ENCODE data around the gene TMEM184A.

TMEM184A gene

GRCh38 chr7:1555813-1556543 lies at the start of gene TMEM184A:
TSS of gene TMEM184A (minus strand) at chr7:1556205. CDS start at chr7:1555484, 721 bp downstream.
- no peak for DNase-seq

- DNase-seq: no peak
These were observed 48.4 kb upstream of the TMEM184A start for GRCh38 chr7:1604383-1604782.

- DNase-seq: no peak
These were observed 47.6 kb upstream of the TMEM184A start for GRCh38 chr7:1603346-1604225.

- DNase-seq: no peak
These were observed 46.4 kb upstream of the TMEM184A start for GRCh38 chr7:1602386-1602785.

- no peak for DNase-seq
These were observed 46.0 kb upstream of the TMEM184A start for GRCh38 chr7:1601956-1602355.

GRCh38 chr7:1599640-1600395 lies 43.8 kb upstream of the TMEM184A start:
- DNase-seq: no peak

- no peak for DNase-seq
These were observed 43.1 kb upstream of the TMEM184A start for GRCh38 chr7:1598961-1599639.

GRCh38 chr7:1598286-1598685 lies 42.3 kb upstream of the TMEM184A start:
- no peak for DNase-seq

GRCh38 chr7:1597791-1598190 lies 41.8 kb upstream of the TMEM184A start:
- DNase-seq: no peak

GRCh38 chr7:1597066-1597760 lies 41.2 kb upstream of the TMEM184A start:
- DNase-seq: no peak

- DNase-seq: no peak
These were observed 40.4 kb upstream of the TMEM184A start for GRCh38 chr7:1596181-1597043.

- DNase-seq: no peak
These were observed 39.6 kb upstream of the TMEM184A start for GRCh38 chr7:1595636-1596035.

GRCh38 chr7:1595027-1595426 lies 39.0 kb upstream of the TMEM184A start:
- DNase-seq: no peak

GRCh38 chr7:1593904-1594421 lies 38.0 kb upstream of the TMEM184A start:
- DNase-seq: no peak

- DNase-seq: no peak
These were observed 37.3 kb upstream of the TMEM184A start for GRCh38 chr7:1593091-1593866.

- DNase-seq: no peak
These were observed 36.4 kb upstream of the TMEM184A start for GRCh38 chr7:1592299-1592871.

GRCh38 chr7:1591876-1592275 lies 35.9 kb upstream of the TMEM184A start:
- no peak for DNase-seq

- no peak for DNase-seq
These were observed 35.4 kb upstream of the TMEM184A start for GRCh38 chr7:1591396-1591795.

GRCh38 chr7:1590887-1591286 lies 34.9 kb upstream of the TMEM184A start:
- no peak for DNase-seq

GRCh38 chr7:1590476-1590875 lies 34.5 kb upstream of the TMEM184A start:
- no peak for DNase-seq

Measured in NCI-H2227 treated with DMSO at 0.1 percent for 48 hours (cell line).